Neural progenitor cell (in vitro differentiated cells): ENCODE data around the gene ADARB2. TPM values are rescaled to one million over a fixed set of nuclear protein-coding genes. Genes with fewer than 3 reads are reported as not detected.

Experiments used
- DNase-seq: peaks from one replicate; pipeline ENCODE4 v3.0.0-alpha.2; 2016; ENCODE audit warnings: low spot score
- H2AFZ ChIP-seq: fragments of 200-600 bp; sonication (generic); replicated peaks from 2 replicates; pipeline ENCODE4 v1.6.1; 2016; ENCODE audit warnings: antibody characterized with exemption
- H3F3A ChIP-seq: fragments of 200-600 bp; sonication (generic); 2 replicates; pipeline ENCODE4 v1.6.1; 2016; ENCODE audit warnings: antibody characterized with exemption, low read depth
- H3K27ac ChIP-seq: fragments of 200-600 bp; sonication (generic); 2 replicates; pipeline ENCODE4 v1.5.1; 2016; ENCODE audit warnings: mild to moderate bottlenecking
- H3K27me3 ChIP-seq: fragments of 200-600 bp; sonication (generic); 2 replicates; pipeline ENCODE4 v1.6.1; 2016; ENCODE audit warnings: mild to moderate bottlenecking, moderate library complexity
- H3K36me3 ChIP-seq: fragments of 200-600 bp; sonication (generic); 2 replicates; pipeline ENCODE4 v1.5.1; 2016
- H3K4me1 ChIP-seq: fragments of 200-600 bp; sonication (generic); 2 replicates; pipeline ENCODE4 v1.6.1; 2016; ENCODE audit warnings: mixed run types
- H3K4me2 ChIP-seq: fragments of 200-600 bp; sonication (generic); 2 replicates; pipeline ENCODE4 v1.6.1; 2016
- H3K4me3 ChIP-seq: fragments of 200-600 bp; sonication (generic); 2 replicates; pipeline ENCODE4 v1.5.1; 2016
- H3K79me2 ChIP-seq: fragments of 200-600 bp; sonication (generic); 2 replicates; pipeline ENCODE4 v1.6.1; 2016; ENCODE audit warnings: low read depth
- H3K9ac ChIP-seq: fragments of 200-600 bp; sonication (generic); 2 replicates; pipeline ENCODE4 v1.6.1; 2016
- H3K9me3 ChIP-seq: fragments of 200-600 bp; sonication (generic); 2 replicates; pipeline ENCODE4 v1.5.1; 2016; ENCODE audit warnings: low read depth
- H4K20me1 ChIP-seq: fragments of 200-600 bp; sonication (generic); 2 replicates; pipeline ENCODE4 v1.6.1; 2016; ENCODE audit warnings: low read depth
- H3K27ac Mint-ChIP-seq: 3 replicates; pipeline ENCODE4 v1.8.0; 2021; ENCODE audit warnings: mixed read lengths
- H3K27me3 Mint-ChIP-seq: 2 replicates; pipeline ENCODE4 v1.8.0; 2022; ENCODE audit warnings: low read depth, mild to moderate bottlenecking, inconsistent platforms, moderate library complexity, mixed read lengths; ENCODE audit not compliant: insufficient read depth
- H3K36me3 Mint-ChIP-seq: 3 replicates; pipeline ENCODE4 v1.8.0; 2021; ENCODE audit warnings: mixed read lengths
- H3K4me1 Mint-ChIP-seq: 3 replicates; pipeline ENCODE4 v1.8.0; 2021; ENCODE audit warnings: mixed read lengths
- H3K4me3 Mint-ChIP-seq: 3 replicates; pipeline ENCODE4 v1.8.0; 2021; ENCODE audit warnings: mild to moderate bottlenecking, moderate library complexity, mixed read lengths
- H3K9me3 Mint-ChIP-seq: 3 replicates; pipeline ENCODE4 v1.8.0; 2020; ENCODE audit warnings: mixed read lengths
- EZH2 ChIP-seq: fragments of 200-600 bp; sonication (generic); IDR thresholded peaks from 2 replicates; pipeline ENCODE4 v1.6.1; 2017; ENCODE audit warnings: antibody characterized with exemption, mild to moderate bottlenecking, moderate library complexity
- EZH2phosphoT487 ChIP-seq: fragments of 200-600 bp; sonication (generic); IDR thresholded peaks from 2 replicates; pipeline ENCODE4 v1.6.1; 2017; ENCODE audit warnings: antibody characterized with exemption
- total RNA-seq: library from RNA; depleted of rRNA; stranded (reverse); fragments of >200 nt; gene quantifications from 2 replicates; pipeline ENCODE4 v1.2.3, GENCODE V29; 2015; ENCODE audit warnings: low replicate concordance
- TF ChIP-seq, protein P1 (sequence below): fragments of 200-600 bp; sonication (generic); IDR thresholded peaks from 2 replicates; pipeline ENCODE4 v1.5.1; 2017; ENCODE audit warnings: antibody characterized with exemption, mild to moderate bottlenecking

Gene ADARB2
- total RNA-seq, 1 donor from 2014 or later: not detected

DNA sequence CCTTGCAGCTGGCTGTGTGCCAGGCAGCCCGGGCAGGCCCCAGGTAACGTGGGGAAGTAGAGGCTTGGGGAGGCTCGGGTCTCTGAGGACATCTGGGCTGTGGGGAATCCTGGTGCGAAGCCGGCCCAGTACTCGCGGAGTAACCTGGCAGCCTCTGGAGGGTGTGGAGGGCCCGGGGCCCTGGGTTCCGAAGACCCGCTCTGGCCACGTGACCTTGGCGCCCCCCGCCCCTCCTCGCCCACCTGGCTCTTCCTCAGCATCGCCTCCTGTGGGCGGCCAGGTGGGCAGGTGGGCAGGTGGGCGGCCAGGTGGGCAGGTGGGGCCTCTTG, 538.0 kb downstream of the ADARB2 start:
- H3K9me3 Mint-ChIP-seq: no peaks in the 10 kb centered on the region
- H3F3A ChIP-seq: no peaks in the 10 kb centered on the region
- H3K4me3 Mint-ChIP-seq: no peak overlapping the region
- H3K9me3 ChIP-seq: no peaks in the 10 kb centered on the region
- peak overlapping the region; percentile 51 for H2AFZ ChIP-seq
- TF ChIP-seq EZH2 (no peak), EZH2phosphoT487 (no peak)
- TF ChIP-seq, protein P1, sequence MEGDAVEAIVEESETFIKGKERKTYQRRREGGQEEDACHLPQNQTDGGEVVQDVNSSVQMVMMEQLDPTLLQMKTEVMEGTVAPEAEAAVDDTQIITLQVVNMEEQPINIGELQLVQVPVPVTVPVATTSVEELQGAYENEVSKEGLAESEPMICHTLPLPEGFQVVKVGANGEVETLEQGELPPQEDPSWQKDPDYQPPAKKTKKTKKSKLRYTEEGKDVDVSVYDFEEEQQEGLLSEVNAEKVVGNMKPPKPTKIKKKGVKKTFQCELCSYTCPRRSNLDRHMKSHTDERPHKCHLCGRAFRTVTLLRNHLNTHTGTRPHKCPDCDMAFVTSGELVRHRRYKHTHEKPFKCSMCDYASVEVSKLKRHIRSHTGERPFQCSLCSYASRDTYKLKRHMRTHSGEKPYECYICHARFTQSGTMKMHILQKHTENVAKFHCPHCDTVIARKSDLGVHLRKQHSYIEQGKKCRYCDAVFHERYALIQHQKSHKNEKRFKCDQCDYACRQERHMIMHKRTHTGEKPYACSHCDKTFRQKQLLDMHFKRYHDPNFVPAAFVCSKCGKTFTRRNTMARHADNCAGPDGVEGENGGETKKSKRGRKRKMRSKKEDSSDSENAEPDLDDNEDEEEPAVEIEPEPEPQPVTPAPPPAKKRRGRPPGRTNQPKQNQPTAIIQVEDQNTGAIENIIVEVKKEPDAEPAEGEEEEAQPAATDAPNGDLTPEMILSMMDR: no peak
- H3K27me3 Mint-ChIP-seq: peaks cover 8% of the 10 kb centered on the region
- H3K4me3 ChIP-seq: no peak overlapping the region
- no peaks in the 10 kb centered on the region for H3K36me3 Mint-ChIP-seq
- no peaks in the 10 kb centered on the region for H3K27me3 ChIP-seq
- no peak for DNase-seq
- no peak overlapping the region for H3K27ac Mint-ChIP-seq
- no peak overlapping the region for H3K4me2 ChIP-seq
- H3K36me3 ChIP-seq: no peaks in the 10 kb centered on the region
- no peak overlapping the region for H3K9ac ChIP-seq
- peaks cover 13% of the 10 kb centered on the region for H3K4me1 ChIP-seq
- H4K20me1 ChIP-seq: no peaks in the 10 kb centered on the region
- H3K4me1 Mint-ChIP-seq: peaks cover 24% of the 10 kb centered on the region
- no peaks in the 10 kb centered on the region for H3K79me2 ChIP-seq
- H3K27ac ChIP-seq: no peak overlapping the region

DNA sequence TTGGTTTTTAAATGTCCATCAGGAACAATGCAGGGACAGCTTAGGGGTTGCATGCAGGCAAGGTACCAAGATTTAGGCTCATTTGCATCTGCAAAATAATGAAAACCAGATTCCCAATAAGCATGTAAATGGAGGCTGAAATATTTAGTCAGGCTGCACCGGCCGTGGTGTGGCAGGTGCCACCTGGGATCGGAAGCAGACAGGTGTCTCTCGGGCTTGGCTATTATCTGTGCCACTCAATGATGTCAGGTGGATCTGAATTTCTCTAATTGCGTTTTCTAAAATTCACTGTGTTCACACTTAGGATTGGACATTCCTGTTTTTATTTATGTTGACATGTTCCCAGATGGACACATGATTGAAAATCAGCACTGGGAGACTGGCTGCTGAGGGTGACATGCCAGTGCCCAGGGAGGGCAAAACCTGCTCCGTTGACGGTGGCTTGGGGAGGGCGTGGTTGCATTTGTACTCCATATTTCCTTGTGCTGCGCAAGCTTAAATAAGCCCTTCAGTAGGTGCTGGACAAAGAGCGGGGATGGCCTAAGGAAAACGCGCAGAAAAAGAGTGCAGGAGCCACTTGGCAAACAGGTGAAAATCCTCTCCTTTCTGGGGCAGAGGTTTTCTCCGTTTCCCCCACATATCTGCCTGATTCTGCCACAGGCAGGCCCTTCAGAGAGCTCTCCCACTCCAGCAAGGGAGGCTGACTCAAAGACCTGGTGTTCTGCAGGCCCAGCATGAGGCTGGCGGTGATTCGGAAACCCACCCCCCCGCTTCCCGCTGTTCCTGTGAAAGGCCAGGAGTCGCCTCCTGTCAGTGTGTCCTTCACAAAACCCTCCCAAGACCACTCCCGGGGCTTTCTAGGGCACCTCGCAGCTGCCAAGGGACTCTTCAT, 538.6 kb downstream of the ADARB2 start:
- Histone ChIP-seq H3K4me2 (no peak overlapping the region), H3K9ac (no peak overlapping the region), H3K9me3 (no peaks in the 10 kb centered on the region), H3F3A (no peaks in the 10 kb centered on the region), H3K4me1 (peaks cover 13% of the 10 kb centered on the region), H4K20me1 (no peaks in the 10 kb centered on the region), H2AFZ (peak overlapping the region; percentile 51), H3K27me3 (no peaks in the 10 kb centered on the region), H3K4me3 (no peak overlapping the region), H3K27ac (no peak overlapping the region), H3K36me3 (no peaks in the 10 kb centered on the region), H3K79me2 (no peaks in the 10 kb centered on the region)
- Mint-ChIP-seq H3K27ac (no peak overlapping the region), H3K4me1 (peaks cover 28% of the 10 kb centered on the region), H3K27me3 (peaks cover 8% of the 10 kb centered on the region), H3K36me3 (no peaks in the 10 kb centered on the region), H3K9me3 (no peaks in the 10 kb centered on the region), H3K4me3 (peak overlapping the region; percentile 35)
- no peak for TF ChIP-seq EZH2phosphoT487
- TF ChIP-seq, protein P1: no peak
- TF ChIP-seq EZH2: no peak
- DNase-seq: peak; percentile 41

DNA sequence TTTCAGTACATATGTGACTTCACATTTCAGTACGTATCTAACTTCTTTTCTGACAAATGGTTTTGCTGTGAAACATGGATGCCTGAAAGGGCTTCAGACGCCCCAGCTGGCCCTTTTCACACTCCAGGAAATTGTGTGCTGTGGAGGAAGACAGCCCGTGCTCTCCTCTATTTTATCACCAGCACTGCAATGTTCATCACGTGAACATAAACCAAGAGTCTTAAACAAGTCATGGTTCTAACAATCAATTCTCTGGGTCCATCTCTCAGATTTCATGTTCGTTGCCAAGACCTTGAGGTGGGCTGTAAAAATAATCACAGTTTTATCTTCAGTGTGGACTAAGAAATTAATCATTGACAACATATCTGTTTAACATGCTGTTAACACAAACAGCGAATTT, 539.9 kb downstream of the ADARB2 start:
- H3K27me3 ChIP-seq: no peaks in the 10 kb centered on the region
- Mint-ChIP-seq H3K27me3 (peaks cover 6% of the 10 kb centered on the region), H3K4me1 (peaks cover 28% of the 10 kb centered on the region), H3K27ac (no peak overlapping the region), H3K9me3 (no peaks in the 10 kb centered on the region), H3K4me3 (no peak overlapping the region), H3K36me3 (no peaks in the 10 kb centered on the region)
- H3K79me2 ChIP-seq: no peaks in the 10 kb centered on the region
- H3K9ac ChIP-seq: no peak overlapping the region
- H3K27ac ChIP-seq: no peak overlapping the region
- no peaks in the 10 kb centered on the region for H4K20me1 ChIP-seq
- DNase-seq: no peak
- H3K9me3 ChIP-seq: no peaks in the 10 kb centered on the region
- H3K4me1 ChIP-seq: peaks cover 13% of the 10 kb centered on the region
- no peak overlapping the region for H3K4me3 ChIP-seq
- no peak overlapping the region for H2AFZ ChIP-seq
- H3K4me2 ChIP-seq: no peak overlapping the region
- TF ChIP-seq, protein P1: no peak
- TF ChIP-seq EZH2phosphoT487 (no peak), EZH2 (no peak)
- H3F3A ChIP-seq: no peaks in the 10 kb centered on the region
- no peaks in the 10 kb centered on the region for H3K36me3 ChIP-seq
